Right lobe of liver (tissue), 4 donors: ENCODE measurements around the gene ADARB1.

Experiments used
- POLR2A ChIP-seq: fragments of 450-650 bp; IDR thresholded peaks from one replicate; pipeline ENCODE4 v1.6.1; 2017; ENCODE audit warnings: antibody characterized with exemption, mild to moderate bottlenecking
- TF ChIP-seq, protein P1 (sequence below), 4 donors: fragments of 200-600 bp in 3 of 4; fragments of 450-650 bp in 1 of 4; IDR thresholded peaks; one replicate each; pipeline versions ENCODE4 v1.5.1 to v1.8.0; 2016 to 2022; ENCODE audit warnings: antibody characterized with exemption in 4 of 4, mild to moderate bottlenecking in 2 of 4
- donor health status: DM: no; HTN: no; CAD: no.
- donor health status: DM: no; HTN: no; CAD: no.
- donor health status: DM: no; HTN: yes; CAD: no.

DNA sequence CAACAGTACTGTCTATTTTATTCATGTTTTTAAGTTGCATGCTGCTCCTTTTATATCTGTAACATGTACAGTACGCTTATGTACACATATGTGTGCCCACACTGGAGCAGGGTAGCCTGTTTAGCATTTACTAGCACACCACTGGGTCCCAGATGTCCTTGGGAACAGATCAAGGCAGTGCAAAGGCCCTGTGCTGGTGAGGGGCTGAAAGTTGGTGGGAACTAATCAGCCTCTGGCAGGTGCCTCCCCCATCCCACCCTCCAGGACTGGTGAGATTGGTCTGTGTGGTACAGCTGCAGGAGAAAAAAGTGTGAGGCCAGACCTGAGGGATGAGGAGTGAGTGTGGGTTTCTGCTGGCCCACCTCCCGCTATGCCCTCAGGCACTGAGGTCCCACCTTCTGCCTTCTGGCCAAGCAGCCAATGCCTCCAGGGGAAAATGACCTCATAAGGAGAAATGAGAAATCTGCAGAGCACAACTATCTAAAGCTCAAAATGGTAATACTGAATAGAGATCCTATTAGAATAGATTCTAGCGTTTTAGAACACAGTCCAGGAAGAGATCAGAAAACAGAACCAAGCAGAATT is 154.4 kb downstream of the ADARB1 start:
- no peak for TF ChIP-seq POLR2A
- TF ChIP-seq, protein P1, sequence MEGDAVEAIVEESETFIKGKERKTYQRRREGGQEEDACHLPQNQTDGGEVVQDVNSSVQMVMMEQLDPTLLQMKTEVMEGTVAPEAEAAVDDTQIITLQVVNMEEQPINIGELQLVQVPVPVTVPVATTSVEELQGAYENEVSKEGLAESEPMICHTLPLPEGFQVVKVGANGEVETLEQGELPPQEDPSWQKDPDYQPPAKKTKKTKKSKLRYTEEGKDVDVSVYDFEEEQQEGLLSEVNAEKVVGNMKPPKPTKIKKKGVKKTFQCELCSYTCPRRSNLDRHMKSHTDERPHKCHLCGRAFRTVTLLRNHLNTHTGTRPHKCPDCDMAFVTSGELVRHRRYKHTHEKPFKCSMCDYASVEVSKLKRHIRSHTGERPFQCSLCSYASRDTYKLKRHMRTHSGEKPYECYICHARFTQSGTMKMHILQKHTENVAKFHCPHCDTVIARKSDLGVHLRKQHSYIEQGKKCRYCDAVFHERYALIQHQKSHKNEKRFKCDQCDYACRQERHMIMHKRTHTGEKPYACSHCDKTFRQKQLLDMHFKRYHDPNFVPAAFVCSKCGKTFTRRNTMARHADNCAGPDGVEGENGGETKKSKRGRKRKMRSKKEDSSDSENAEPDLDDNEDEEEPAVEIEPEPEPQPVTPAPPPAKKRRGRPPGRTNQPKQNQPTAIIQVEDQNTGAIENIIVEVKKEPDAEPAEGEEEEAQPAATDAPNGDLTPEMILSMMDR (IDR thresholded peaks at IDR 0.05), result no peak
